Measurements from ENCODE around the gene ABTB1.
"Not testable (repeated sequence)": the region's sequence is repeated elsewhere in the genome, so short reads cannot be mapped to it uniquely, and the experiment has no call there.

Gene ABTB1

GRCh38 chr3:127671523-127672428 is 976 bp upstream of the ABTB1 start:
- no peak for DNase-seq (ENCODE audit: low spot score)

GRCh38 chr3:127673191-127674100 is 694 bp downstream of the ABTB1 start:
- DNase-seq (ENCODE audit: low spot score): no peak

GRCh38 chr3:127674101-127674721 is 1.5 kb downstream of the ABTB1 start:
- no peak for DNase-seq (ENCODE audit: low spot score)

GRCh38 chr3:127674790-127675189 is 2.0 kb downstream of the ABTB1 start:
- no peak for DNase-seq (ENCODE audit: low spot score)

GRCh38 chr3:127675651-127676391 is 3.1 kb downstream of the ABTB1 start:
- DNase-seq (ENCODE audit: low spot score): no peak

GRCh38 chr3:127676456-127676855 is 3.7 kb downstream of the ABTB1 start:
- DNase-seq (ENCODE audit: low spot score): no peak

- no peak for DNase-seq (ENCODE audit: low spot score)
These were observed 4.2 kb downstream of the ABTB1 start for GRCh38 chr3:127676921-127677351.

GRCh38 chr3:127677541-127678314 is 5.0 kb downstream of the ABTB1 start:
- DNase-seq (ENCODE audit: low spot score): no peak

GRCh38 chr3:127678315-127678599 is 5.5 kb downstream of the ABTB1 start:
- no peak for DNase-seq (ENCODE audit: low spot score)

GRCh38 chr3:127678611-127679533 is 6.1 kb downstream of the ABTB1 start:
- DNase-seq (ENCODE audit: low spot score): no peak

GRCh38 chr3:127679534-127680145 is 6.9 kb downstream of the ABTB1 start:
- DNase-seq (ENCODE audit: low spot score): no peak

GRCh38 chr3:127680146-127680661 is 7.5 kb downstream of the ABTB1 start:
- DNase-seq (ENCODE audit: low spot score): no peak

GRCh38 chr3:127680798-127681221 is 8.1 kb downstream of the ABTB1 start:
- DNase-seq (ENCODE audit: low spot score): no peak

- DNase-seq (ENCODE audit: low spot score): not testable (repeated sequence)
These were observed 9.4 kb downstream of the ABTB1 start for GRCh38 chr3:127682175-127682554.

GRCh38 chr3:127682561-127682960 is 9.8 kb downstream of the ABTB1 start:
- no peak for DNase-seq (ENCODE audit: low spot score)

- DNase-seq (ENCODE audit: low spot score): no peak
These were observed 12.3 kb downstream of the ABTB1 start for GRCh38 chr3:127684871-127685707.

- no peak for DNase-seq (ENCODE audit: low spot score)
These were observed 13.2 kb downstream of the ABTB1 start for GRCh38 chr3:127685708-127686511.
